Stomach smooth muscle (tissue), 2 donors: ENCODE data around the gene MPDU1.
A peak's percentile ranks its signal among the peaks of the same experiment; 100 is the strongest.

Experiments used
- H3K27ac ChIP-seq: one replicate; pipeline ENCODE4 v1.7.0; 2013; ENCODE audit warnings: mild to moderate bottlenecking, low read length, inconsistent platforms
- H3K27me3 ChIP-seq, 2 donors: one replicate each; pipeline ENCODE4 v1.7.0; 2013; ENCODE audit warnings: low read length in 2 of 2; ENCODE audit not compliant: insufficient read depth in 2 of 2, control insufficient read depth in 1 of 2
- H3K36me3 ChIP-seq, 2 donors: one replicate each; pipeline ENCODE4 v1.7.0; 2013; ENCODE audit warnings: low read length in 2 of 2; ENCODE audit not compliant: control insufficient read depth in 2 of 2, insufficient read depth in 2 of 2
- H3K4me1 ChIP-seq: one replicate; pipeline ENCODE4 v1.7.0; 2013; ENCODE audit warnings: low read length; ENCODE audit not compliant: control insufficient read depth, insufficient read depth
- H3K4me3 ChIP-seq, 2 donors: one replicate each; pipeline ENCODE4 v1.7.0; 2013; ENCODE audit warnings: low read length in 2 of 2
- H3K9ac ChIP-seq, 2 donors: one replicate each; pipeline ENCODE4 v1.7.0; 2013; ENCODE audit warnings: low read length in 2 of 2, mild to moderate bottlenecking in 1 of 2
- H3K9me3 ChIP-seq, 2 donors: one replicate each; pipeline ENCODE4 v1.7.0; 2013; ENCODE audit warnings: low read length in 2 of 2; ENCODE audit not compliant: control insufficient read depth in 2 of 2
- donor health status: healthy.
- donor health status: Pancreatic carcinoma.

The MPDU1 gene

DNA sequence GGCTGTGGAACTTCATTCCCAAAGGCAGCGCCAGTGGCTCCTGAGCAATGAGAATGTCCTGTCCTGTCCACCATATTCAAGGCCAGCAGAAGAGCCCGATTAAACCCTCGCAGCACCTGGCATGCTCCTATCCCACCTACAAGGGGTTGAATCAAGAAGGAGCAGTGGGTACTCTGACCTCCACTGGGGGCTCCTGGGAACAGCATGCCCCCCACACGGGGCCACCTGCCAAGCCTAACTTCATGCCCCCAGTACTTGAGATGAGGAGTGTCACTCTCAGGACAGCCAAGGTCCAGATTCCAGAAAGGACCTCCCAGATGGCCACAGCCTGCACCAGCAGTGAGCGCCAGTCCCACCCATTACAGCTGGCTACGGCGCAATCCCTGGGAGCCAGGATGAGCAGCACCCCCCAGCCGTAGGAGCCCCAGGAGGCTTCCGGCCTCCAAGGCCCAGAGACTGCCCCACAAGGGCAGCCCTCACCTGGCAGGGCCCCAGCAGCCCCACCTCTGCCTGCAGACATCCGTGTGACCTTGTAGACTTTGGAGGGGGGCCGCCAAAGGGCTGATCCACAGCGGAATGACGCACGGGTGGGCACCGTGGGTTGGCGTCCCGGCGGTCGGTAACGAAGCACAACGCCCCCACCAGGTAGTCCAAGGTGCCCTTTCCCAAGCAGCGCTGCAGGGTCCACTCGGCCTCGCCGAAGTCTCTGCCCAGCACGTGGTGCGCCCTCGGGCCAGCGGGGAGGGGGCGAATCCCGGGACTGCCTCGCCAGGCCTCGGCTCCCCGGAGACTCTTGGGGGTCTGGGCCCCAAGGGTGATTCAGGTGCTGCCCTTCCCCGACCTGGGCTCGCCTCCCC, 1.0 kb upstream of the MPDU1 start:
- peak overlapping the region; percentile 88 to 95 for H3K4me3 ChIP-seq
- H3K4me1 ChIP-seq = peaks cover 54% of the 10 kb centered on the region
- no peaks in the 10 kb centered on the region for H3K9me3 ChIP-seq
- H3K27ac ChIP-seq = peak overlapping the region; percentile 97
- no peaks in the 10 kb centered on the region for H3K27me3 ChIP-seq
- H3K9ac ChIP-seq = peak overlapping the region; percentile 89 to 98
- H3K36me3 ChIP-seq = peaks cover 6 to 26% of the 10 kb centered on the region in 2 donors

DNA sequence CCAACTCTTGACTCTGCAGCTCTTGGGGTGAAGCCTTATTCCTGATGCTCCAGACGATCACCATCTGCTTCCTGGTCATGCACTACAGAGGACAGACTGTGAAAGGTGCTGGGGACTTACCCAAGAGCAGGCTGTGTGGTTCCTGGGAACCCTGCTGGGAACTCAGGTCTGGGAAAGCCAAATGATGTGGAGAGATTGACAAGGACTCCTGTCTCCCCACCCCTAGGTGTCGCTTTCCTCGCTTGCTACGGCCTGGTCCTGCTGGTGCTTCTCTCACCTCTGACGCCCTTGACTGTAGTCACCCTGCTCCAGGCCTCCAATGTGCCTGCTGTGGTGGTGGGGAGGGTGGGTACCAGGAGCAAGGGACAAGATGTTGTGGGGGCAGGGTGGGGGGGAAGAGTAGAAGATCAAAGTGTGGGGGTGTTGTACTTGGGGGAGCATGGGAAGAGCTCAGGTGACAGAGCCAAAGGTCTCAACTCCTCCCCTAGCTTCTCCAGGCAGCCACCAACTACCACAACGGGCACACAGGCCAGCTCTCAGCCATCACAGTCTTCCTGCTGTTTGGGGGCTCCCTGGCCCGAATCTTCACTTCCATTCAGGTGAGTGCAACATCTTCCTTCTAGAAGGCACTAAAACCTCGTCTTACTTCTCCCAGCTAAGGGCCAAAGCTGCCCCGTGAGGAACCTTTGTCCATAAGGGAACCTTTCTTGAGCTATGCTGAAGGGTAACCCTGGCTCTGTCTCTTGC, 3.2 kb downstream of the MPDU1 start:
- no peaks in the 10 kb centered on the region for H3K9me3 ChIP-seq
- H3K27me3 ChIP-seq = no peaks in the 10 kb centered on the region
- peak overlapping the region; percentile 71 for H3K27ac ChIP-seq
- peak overlapping the region in 1 of 2 donors; percentile 8 for H3K4me3 ChIP-seq
- no peak overlapping the region for H3K9ac ChIP-seq
- peaks cover 8 to 16% of the 10 kb centered on the region in 2 donors for H3K36me3 ChIP-seq
- peaks cover 62% of the 10 kb centered on the region for H3K4me1 ChIP-seq

- H3K27ac ChIP-seq = peak overlapping the region; percentile 71
- H3K4me3 ChIP-seq = peak overlapping the region in 1 of 2 donors; percentile 83
- H3K36me3 ChIP-seq = peaks cover 15 to 23% of the 10 kb centered on the region in 2 donors
- no peaks in the 10 kb centered on the region for H3K9me3 ChIP-seq
- peak overlapping the region; percentile 51 to 91 for H3K9ac ChIP-seq
- H3K4me1 ChIP-seq = peaks cover 56% of the 10 kb centered on the region
- H3K27me3 ChIP-seq = no peaks in the 10 kb centered on the region
Observed at GRCh38 chr17:7587420-7588151, 3.9 kb downstream of the MPDU1 start.

DNA sequence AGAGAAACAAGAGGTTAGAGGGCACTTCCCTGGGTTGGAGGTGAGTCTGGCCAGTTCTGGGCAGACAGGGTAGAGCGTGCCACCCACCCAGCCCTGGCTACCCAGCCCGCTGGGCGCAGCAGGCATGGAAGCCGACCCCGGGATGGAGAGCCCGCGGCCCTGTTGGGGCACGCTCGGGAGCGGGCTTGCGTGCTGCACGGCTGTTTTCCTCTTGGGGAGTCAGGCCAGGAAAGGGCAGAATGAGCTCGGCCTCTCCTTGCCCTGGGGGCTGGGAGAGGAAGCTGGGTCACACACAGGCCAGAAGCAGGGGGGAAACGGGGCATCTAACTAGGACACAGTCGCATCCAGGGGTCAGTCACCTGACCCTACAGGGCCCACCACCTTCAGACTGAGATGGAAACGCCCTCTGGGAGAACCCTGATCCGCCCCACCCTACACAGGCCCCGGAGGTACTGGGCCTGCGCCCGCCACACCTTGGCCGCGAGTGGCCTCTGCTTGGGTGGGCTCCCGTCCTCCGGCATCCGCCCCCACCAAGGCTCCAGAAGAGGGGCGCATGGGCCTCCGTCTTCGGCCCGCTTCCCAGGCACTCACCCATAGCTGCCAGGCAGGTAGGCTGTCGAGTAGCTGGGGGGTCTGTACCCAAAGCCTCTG, 5.0 kb downstream of the MPDU1 start:
- Histone ChIP-seq H3K27ac (peak overlapping the region; percentile 71), H3K9ac (peak overlapping the region; percentile 85 to 91), H3K4me3 (peak overlapping the region; percentile 83 to 87), H3K27me3 (no peaks in the 10 kb centered on the region), H3K9me3 (no peaks in the 10 kb centered on the region), H3K4me1 (peaks cover 47% of the 10 kb centered on the region), H3K36me3 (peaks cover 26 to 34% of the 10 kb centered on the region in 2 donors)

- H3K36me3 ChIP-seq = peaks cover 33 to 39% of the 10 kb centered on the region in 2 donors
Observed at GRCh38 chr17:7589204-7589868, 5.7 kb downstream of the MPDU1 start.

DNA sequence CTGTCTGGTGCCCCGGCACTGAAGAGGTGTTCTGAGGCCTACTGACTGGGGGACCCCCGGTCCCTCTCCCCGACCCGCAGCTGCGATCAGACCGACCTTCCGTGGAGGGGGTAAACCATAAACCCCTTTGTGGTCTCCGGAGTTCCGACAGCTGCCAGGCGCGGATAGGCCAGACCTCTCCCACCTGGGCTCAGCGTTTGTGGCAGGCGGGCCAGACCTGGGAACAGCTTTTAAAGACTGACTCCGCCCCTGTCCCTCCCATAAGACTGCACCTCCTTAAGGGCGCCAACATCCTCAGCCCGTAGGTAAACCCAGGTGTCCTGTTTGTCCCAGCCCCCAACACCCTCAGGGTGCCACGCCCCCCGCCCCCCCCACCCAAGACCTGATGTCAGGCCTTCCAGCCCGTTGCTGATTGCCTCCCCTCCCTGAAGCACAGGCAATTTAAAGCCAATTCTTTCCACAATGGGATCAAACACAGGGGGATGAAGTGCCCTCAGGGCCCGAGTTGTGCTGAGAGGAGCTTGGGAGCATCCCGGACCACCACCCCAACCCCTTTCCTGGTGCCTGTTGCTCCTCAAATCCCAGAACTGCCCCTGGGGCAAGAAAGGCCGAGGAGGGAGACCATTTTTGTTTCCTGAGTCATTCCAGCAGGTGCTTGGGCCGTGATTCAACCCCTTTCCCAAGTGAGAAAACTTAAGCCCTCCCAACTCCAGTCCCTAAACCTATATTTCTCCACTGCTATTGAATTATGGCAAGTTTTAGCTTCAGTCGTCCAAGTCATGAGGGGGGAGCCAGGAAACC, 6.4 kb downstream of the MPDU1 start, which contains the start of gene SOX15:
SOX15 (minus strand) TSS at position 204 of the 801 bp plus-strand sequence. CDS start 418 bp downstream, outside the sequence.
- Histone ChIP-seq H3K36me3 (peaks cover 37 to 46% of the 10 kb centered on the region in 2 donors), H3K9ac (peak within 1 kb of the TSS; percentile 85 to 91), H3K4me3 (peak within 1 kb of the TSS; percentile 83 to 87), H3K27ac (peak within 1 kb of the TSS; percentile 71), H3K4me1 (peaks cover 38% of the 10 kb centered on the region), H3K27me3 (no peaks in the 10 kb centered on the region), H3K9me3 (no peaks in the 10 kb centered on the region)

More at GRCh38 chr17:7589204-7589868, 5.7 kb downstream of the MPDU1 start:
- peak overlapping the region; percentile 85 to 91 for H3K9ac ChIP-seq
- H3K4me3 ChIP-seq = peak overlapping the region; percentile 83 to 87
- peak overlapping the region; percentile 71 for H3K27ac ChIP-seq
- no peaks in the 10 kb centered on the region for H3K27me3 ChIP-seq
- H3K9me3 ChIP-seq = no peaks in the 10 kb centered on the region
- peaks cover 44% of the 10 kb centered on the region for H3K4me1 ChIP-seq

GRCh38 chr17:7590743-7591142, 7.1 kb downstream of the MPDU1 start:
- no peak overlapping the region for H3K27ac ChIP-seq
- no peak overlapping the region for H3K9ac ChIP-seq
- H3K27me3 ChIP-seq = no peaks in the 10 kb centered on the region
- no peak overlapping the region for H3K4me3 ChIP-seq
- H3K9me3 ChIP-seq = no peaks in the 10 kb centered on the region
- peaks cover 44 to 53% of the 10 kb centered on the region in 2 donors for H3K36me3 ChIP-seq
- H3K4me1 ChIP-seq = peaks cover 35% of the 10 kb centered on the region

DNA sequence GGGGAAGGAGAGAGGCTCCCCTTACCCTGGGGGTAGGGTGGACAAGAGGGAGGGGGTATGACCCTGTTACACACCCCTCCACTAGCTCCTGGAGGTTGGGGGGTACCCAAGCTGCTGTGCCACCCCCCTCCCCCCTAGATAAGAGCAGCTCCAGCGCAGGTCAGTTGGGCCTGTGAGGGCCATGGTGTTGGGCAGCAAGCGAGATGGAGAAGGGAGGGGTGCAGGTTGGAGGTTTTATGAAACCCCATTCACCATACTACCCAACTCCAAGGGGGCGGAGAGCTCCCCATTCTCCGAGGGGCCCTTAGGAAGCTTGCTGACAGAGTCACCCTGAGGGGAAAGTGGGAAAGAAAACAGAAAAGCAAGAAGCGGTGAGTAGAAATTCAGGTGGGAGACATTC, 7.9 kb downstream of the MPDU1 start:
- Histone ChIP-seq H3K4me3 (no peak overlapping the region), H3K36me3 (peaks cover 46 to 57% of the 10 kb centered on the region in 2 donors), H3K27ac (no peak overlapping the region), H3K9ac (no peak overlapping the region), H3K9me3 (no peaks in the 10 kb centered on the region), H3K27me3 (no peaks in the 10 kb centered on the region), H3K4me1 (peaks cover 31% of the 10 kb centered on the region)

- Histone ChIP-seq H3K4me3 (no peak overlapping the region), H3K27me3 (no peaks in the 10 kb centered on the region), H3K9me3 (no peaks in the 10 kb centered on the region), H3K36me3 (peaks cover 50 to 55% of the 10 kb centered on the region in 2 donors), H3K4me1 (peaks cover 24% of the 10 kb centered on the region), H3K9ac (no peak overlapping the region), H3K27ac (no peak overlapping the region)
Observed at GRCh38 chr17:7592422-7593021, 8.9 kb downstream of the MPDU1 start.
